HEK293T (cell line): ENCODE measurements around the gene SENP5.

Experiments used
- CTBP1 ChIP-seq: fragments of 450-650 bp; IDR thresholded peaks from 2 replicates; pipeline ENCODE4 v1.6.1; 2016; ENCODE audit warnings: borderline replicate concordance
- NFRKB ChIP-seq: fragments of 450-650 bp; IDR thresholded peaks from 2 replicates; pipeline ENCODE4 v1.6.1; 2016; ENCODE audit warnings: mild to moderate bottlenecking, moderate library complexity
- ZNF384 ChIP-seq: fragments of 450-650 bp; IDR thresholded peaks from 2 replicates; pipeline ENCODE4 v1.6.1; 2016

- TF ChIP-seq CTBP1 (no peak), NFRKB (no peak), ZNF384 (no peak)
Observed at GRCh38 chr3:196915375-196915774, 47.7 kb downstream of the SENP5 start.
